NCI-H82 treated with DMSO at 0.1 percent for 48 hours (cell line): Measurements from ENCODE around the gene CCDC57.

Source experiments
- DNase-seq: peaks from one replicate; lab custom pipeline; 2025; ENCODE audit not compliant: unreplicated experiment; lab: John Stamatoyannopoulos, UW

CCDC57 gene

GRCh38 chr17:82084373-82085030, 128.1 kb downstream of the CCDC57 start:
- no peak for DNase-seq

- DNase-seq, result no peak
These were observed 128.9 kb downstream of the CCDC57 start for GRCh38 chr17:82083533-82084359.

GRCh38 chr17:82083009-82083408, 129.6 kb downstream of the CCDC57 start:
- DNase-seq, result no peak

GRCh38 chr17:82082456-82082855, 130.2 kb downstream of the CCDC57 start:
- no peak for DNase-seq

GRCh38 chr17:82081966-82082365, 130.7 kb downstream of the CCDC57 start:
- no peak for DNase-seq

- no peak for DNase-seq
These were observed 131.1 kb downstream of the CCDC57 start for GRCh38 chr17:82081546-82081945.

- DNase-seq, result no peak
These were observed 131.7 kb downstream of the CCDC57 start for GRCh38 chr17:82080789-82081464.

- DNase-seq, result no peak
These were observed 132.4 kb downstream of the CCDC57 start for GRCh38 chr17:82080048-82080788.

- DNase-seq, result no peak
These were observed 133.5 kb downstream of the CCDC57 start for GRCh38 chr17:82079001-82079677.

- DNase-seq, result no peak
These were observed 134.2 kb downstream of the CCDC57 start for GRCh38 chr17:82078433-82078832.

- no peak for DNase-seq
These were observed 134.9 kb downstream of the CCDC57 start for GRCh38 chr17:82077617-82078358.

GRCh38 chr17:82076785-82077591, 135.7 kb downstream of the CCDC57 start:
- DNase-seq, result no peak

GRCh38 chr17:82076018-82076784, 136.4 kb downstream of the CCDC57 start:
- no peak for DNase-seq

GRCh38 chr17:82073446-82073845, 139.2 kb downstream of the CCDC57 start:
- DNase-seq, result no peak

- no peak for DNase-seq
These were observed 139.8 kb downstream of the CCDC57 start for GRCh38 chr17:82072827-82073226.

- DNase-seq, result no peak
These were observed 142.0 kb downstream of the CCDC57 start for GRCh38 chr17:82070611-82071010.

GRCh38 chr17:82065638-82066303, 146.9 kb downstream of the CCDC57 start, which contains the start of gene DUS1L:
DUS1L (minus strand) TSS chr17:82065804; CDS start chr17:82065059, 745 bp downstream.
- no peak for DNase-seq

- DNase-seq, result no peak
These were observed 147.4 kb downstream of the CCDC57 start for GRCh38 chr17:82065193-82065637.
